Inferior parietal cortex (tissue), 1 donor: Measurements from ENCODE around the gene KCNQ1.

Experiments used
- DNase-seq: peaks from one replicate; pipeline ENCODE4 v3.0.0-alpha.2; 2016; ENCODE audit errors: extremely low spot score

KCNQ1 gene

DNA sequence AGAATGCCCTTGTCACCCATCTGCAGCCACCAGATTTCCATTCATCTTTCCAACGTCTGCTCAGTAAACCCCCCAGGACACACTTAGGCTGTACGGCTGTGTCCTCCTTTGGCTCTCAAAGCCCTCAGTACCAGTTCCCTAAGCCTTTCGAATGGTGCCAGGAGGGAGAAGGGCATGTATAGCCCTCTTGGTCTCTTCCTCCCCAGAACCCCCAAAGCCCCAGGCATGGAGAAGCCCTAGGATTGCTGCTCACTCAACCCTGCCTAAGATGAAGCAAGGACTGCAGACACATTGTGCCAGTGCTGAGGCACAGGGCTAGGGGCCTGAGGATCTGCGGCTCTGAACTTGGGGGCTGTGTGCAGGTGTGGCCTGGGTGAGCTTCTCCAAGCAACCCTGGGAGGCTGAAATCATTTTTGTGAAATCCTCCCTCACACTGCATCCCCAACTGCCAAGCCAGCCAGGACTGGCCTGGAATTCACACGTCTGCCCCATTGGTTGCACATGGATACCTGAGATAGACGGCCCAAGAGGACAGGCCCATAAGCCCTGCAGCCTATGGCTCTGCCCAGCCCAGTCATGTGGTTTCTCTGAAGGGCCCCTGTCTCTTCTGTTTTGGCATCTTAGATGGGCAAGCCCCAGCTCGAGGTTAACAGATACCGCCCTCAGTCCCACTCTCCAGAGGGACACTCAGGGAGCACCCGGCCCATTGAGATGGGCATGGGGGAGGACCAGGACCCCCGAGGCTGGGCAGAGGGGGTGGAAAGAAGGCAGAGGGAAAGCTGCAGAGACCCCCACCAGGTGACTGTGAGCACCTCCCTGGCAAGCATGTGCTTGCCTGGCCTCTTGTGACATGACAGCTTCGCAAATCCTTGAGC, 221.0 kb downstream of the KCNQ1 start:
- no peak for DNase-seq

DNA sequence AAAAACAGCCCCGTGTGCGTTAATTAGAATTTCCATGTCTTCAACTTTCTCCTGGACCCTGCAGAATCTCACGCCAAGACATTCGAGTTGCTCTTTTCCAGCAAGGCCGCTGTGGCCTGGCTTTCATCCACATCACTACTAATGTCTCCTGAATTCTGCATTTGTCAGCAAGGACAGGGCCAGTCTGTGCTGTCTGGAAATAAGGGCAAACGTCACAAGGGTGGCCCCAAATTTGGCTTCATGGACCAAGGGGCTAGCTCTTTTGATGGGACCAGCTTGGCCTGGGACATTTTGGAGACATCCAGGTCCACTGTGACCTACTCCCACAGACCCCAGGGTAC, 221.6 kb downstream of the KCNQ1 start:
- no peak for DNase-seq

DNA sequence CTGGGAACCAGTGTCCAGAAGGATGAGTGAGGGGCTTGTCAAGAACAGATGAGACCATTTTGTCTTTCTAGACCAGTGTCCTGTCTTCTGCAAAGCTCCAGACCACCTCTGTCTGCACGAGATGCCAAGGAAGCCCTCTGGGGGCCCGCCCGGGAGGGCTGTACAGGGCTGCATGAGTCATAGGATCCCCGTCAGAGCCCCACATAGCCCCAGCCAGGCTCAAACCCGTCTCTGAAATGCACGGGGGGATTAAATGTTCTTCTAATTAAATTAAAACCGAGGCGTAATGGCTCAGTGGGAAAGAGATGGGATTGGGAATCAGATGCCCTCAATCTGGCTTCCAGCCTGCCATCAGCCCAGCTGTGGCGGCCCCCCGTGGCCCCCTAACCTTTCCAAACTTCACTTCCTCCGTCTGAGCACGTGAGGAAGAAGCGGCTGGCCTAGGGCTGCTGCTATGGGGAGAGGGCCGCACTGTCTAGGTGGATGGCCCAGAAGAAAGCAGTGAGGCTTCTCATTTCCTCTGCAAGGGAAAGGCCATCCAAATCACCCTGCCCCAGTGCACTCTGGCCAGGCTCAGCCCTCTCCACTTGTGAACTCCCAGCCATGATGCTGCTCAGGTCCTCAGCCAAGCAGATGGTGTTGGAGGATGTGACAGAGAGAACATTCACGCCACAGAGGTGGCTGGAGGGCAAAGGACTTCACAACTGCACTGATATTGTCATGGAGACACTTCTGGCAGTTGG, 222.2 kb downstream of the KCNQ1 start:
- no peak for DNase-seq

DNA sequence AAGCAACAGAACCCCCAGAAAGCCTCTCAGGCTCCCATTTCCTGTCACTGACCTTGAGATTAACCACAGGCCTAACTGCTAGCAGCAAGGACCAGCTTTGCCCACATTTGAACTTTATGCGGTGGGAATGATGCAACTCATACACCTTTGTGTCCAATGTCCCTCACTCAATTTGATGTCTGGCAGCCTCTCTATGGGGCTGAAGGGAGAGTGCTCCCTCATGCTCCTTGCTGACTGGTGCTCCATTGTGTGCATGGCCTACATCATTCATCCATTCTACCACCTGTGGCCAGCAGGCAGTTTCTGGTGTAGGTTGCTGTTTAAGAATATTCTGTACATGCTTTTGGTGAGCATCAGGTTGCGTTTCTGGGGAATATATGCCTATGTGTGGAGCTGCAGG, 223.1 kb downstream of the KCNQ1 start:
- DNase-seq: no peak

DNA sequence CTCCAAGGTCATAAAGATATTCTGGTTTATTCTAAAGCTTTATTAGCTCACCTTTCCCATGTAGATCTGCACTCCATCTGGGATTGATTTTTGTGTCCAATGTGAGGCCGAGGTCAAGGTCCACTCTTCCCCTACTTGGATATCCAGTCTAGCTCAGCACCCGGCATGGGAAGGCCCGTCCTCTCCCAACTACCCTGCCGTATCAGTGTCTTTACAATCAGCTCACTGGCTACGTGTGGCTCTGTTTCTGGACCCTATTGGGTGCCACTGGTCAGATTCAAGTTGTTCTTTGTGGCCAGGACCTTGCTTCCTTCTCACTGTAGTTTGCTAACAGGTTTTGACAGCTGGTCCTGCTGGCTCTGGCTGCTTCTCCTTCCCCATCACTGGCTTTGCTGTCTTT, 224.1 kb downstream of the KCNQ1 start:
- no peak for DNase-seq

- no peak for DNase-seq
Observed at GRCh38 chr11:2669634-2670469, 225.0 kb downstream of the KCNQ1 start.

- no peak for DNase-seq
Observed at GRCh38 chr11:2670541-2671100, 225.8 kb downstream of the KCNQ1 start.

GRCh38 chr11:2671748-2672147, 226.9 kb downstream of the KCNQ1 start:
- no peak for DNase-seq

DNA sequence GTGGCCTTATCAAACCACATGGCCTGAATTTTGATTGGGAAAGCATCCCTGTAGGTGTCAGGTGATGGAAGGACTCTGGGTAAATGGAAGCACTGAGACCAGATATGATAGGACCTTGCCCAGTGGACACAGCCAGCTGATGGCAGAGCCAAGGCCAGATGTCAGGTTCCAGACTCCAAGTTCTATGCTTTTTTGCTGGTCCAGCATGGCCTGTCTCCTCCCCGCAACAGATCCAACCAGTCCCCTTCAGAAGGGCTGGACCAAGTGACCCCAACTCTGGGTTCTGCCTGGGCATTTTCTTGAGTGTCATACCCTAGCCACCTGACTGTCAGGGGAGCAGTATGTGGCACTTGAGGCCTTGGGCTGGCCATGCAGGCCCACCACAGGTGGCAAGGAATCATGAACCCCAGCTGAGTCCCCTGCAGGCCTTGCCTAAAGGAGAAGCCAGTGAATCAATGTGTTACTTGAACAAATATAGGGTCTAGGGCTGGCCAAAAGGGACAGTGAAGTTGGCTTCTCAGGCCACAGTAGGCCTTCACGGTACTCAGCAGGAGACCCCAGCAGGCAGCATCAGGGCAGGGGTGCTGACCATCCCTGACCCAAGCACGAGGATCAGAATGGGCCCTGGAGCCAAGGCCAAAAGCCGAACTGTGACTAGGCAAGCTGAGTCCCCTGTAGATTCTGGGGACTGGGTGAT, 227.9 kb downstream of the KCNQ1 start:
- DNase-seq: no peak

GRCh38 chr11:2673250-2673610, 228.4 kb downstream of the KCNQ1 start:
- DNase-seq: no peak

DNA sequence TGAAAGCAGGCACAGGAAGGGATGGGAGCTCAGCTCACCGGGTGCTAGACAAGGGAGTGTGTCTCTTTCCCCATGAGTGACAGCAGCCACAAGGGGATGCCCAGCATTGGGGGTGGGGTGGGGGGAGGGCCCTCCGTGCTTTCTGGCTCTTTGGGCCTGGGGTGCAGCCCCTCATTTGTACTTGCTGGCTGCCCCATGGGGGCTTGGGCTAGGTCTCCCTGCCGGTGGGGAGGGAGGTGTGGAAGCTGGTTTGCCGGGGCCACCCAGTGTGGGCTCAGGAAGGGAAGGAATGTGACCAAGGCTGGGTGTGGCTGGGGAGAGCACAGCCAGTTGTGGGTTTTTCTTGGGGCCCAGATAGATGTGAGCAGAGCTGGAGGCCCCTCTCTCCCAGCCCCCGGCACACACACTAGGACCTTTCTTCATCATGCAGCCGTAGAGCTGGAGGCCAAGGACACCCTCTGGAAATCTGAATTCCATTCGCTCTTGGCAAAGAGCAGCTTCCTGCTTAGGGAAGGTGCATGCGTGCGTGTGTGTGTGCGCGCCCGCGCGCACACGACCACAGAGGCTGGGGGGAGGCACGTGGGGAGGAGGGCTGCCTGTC, 229.2 kb downstream of the KCNQ1 start:
- no peak for DNase-seq

DNA sequence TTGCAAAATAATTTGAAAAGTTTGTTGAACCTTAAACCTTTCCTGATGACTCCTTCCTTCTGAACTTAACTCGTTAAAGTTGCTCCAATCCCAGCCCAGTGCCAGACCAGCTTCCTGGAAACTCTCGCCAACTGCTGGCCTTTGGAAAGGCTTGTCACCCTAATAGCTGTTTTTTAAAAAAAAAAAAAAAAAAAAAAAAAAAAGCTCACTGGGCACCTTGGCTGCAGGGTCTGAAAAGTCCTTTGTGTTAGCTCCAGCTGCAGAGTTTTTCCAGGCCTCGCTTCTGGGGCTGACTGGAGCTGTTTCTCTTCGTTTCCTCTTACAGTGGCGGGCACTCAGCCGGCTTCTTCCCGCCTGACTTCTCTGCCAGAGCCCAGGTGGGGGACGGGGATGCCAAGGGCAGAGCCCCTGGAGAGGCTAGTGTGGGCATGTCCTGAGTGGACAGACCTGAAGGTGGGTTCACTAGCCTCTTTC, 229.9 kb downstream of the KCNQ1 start:
- no peak for DNase-seq

DNA sequence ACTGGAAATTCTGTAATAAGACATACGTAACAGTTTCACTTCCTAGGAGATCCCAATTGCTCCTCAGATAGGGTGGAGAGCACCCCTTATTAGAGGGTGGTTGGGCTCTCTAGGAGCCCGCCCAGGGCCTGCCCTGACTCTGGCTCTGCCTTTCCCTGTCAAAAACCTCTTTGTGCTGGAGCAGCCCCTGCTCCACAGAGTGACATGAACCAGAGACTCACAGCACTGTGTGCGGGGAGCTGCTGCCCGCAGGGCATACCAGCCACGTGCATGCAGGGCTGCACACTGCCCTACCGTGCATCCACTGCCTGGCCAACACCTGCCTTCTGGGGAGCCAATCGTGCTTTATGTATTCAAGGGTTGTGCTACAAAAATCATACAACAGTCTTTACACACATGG, 230.7 kb downstream of the KCNQ1 start:
- DNase-seq: no peak

DNA sequence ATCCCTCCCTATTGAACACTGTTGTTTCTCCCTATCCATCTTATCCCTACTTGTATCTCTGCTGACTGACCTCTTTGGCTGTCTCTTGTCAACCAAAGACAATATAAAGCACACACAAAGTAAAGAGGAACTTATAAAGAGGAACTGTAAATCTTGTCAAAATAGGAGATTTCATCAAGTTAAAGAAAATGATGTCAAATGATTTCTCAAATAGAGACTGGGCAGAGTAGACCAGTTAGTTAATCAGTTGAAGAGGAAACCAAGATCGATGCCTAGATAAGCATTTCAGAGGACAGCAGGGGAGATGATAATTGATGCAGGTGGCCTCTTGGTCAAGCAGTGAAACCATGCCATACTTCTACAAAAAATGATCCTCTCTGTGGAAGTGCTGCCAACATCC, 232.3 kb downstream of the KCNQ1 start:
- no peak for DNase-seq

- no peak for DNase-seq
Observed at GRCh38 chr11:2678396-2678795, 233.6 kb downstream of the KCNQ1 start.

- DNase-seq: no peak
Observed at GRCh38 chr11:2679011-2679676, 234.3 kb downstream of the KCNQ1 start.

DNA sequence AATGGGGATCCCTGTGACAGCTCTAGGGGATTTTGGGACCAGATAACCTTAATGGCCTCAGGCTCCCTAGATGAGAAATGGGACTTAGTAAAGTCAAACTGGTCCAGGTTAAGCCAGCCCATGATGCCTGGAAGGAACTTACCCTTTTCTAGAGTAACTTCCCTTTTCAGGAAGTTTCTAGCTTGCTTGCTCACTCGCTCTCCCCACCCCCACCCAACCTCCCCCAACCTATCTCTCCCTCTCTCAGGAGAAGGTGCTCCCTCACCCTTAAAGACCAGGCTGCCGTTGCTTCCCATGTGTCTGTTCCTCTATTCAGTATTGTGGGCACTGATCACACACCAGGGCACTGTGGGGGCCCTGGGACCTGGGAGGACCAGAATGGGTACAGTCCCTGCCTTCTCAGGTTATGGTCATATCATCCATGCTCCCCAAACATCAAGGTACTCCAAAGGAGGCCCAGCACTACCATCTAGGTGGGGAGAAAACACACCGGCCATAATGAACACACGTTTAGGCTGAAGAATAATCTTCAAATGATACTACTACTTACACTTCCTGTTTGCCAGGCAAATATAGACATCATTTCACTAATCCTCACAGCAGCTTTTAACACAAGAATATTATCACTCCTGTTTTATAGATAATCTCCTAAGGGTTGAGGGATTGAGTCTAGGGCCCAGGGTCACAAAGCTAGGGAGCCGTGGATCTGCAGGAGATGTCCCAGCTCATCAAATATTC, 236.8 kb downstream of the KCNQ1 start:
- DNase-seq: no peak

GRCh38 chr11:2683806-2684205, 239.0 kb downstream of the KCNQ1 start:
- DNase-seq: no peak

DNA sequence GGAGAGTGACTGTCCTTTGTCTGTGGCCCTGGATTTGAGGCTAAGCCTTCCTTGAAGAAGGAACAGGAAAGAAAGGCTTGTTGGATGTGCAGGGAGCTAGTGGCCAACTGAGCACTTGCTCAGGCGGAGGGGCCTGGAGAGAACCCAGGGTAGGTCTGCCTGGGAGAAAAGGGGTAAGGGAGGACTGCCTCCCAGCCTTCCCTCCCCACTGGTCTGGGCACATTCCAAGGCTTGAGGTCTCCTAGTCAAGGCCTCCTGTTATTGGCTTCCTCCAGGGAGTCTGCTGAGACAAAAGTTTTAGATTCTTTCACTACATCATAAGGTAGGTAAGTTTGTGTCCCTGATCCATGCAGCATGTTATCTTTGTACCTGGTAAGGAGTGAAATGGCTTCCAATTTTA, 239.8 kb downstream of the KCNQ1 start:
- DNase-seq: no peak

DNA sequence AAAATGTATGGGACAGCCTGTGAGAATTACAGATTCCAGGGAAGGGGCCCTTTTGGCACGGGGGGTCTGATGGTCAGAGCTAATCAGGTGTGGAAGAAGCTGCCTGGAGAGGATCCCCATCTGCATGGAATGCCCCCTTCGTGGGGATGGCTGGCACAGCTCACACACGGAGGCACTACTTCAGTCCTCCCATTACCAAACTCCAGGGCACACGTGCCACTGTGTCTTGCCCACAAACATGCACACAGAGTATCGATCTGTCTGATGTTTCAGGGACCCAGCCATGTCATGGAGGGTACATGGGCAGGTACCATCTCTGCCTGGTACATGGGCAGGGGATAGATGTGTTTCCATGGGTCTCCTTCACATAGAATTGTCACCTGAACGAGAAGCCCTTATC, 240.2 kb downstream of the KCNQ1 start:
- DNase-seq: no peak
